ENCODE measurements around the gene PCDHGA1. TPM values are rescaled to one million over a fixed set of nuclear protein-coding genes. Genes with fewer than 3 reads are reported as not detected.

Gene PCDHGA1
- total RNA-seq, 1 experiment from 2014 or later = 0.63 TPM

DNA sequence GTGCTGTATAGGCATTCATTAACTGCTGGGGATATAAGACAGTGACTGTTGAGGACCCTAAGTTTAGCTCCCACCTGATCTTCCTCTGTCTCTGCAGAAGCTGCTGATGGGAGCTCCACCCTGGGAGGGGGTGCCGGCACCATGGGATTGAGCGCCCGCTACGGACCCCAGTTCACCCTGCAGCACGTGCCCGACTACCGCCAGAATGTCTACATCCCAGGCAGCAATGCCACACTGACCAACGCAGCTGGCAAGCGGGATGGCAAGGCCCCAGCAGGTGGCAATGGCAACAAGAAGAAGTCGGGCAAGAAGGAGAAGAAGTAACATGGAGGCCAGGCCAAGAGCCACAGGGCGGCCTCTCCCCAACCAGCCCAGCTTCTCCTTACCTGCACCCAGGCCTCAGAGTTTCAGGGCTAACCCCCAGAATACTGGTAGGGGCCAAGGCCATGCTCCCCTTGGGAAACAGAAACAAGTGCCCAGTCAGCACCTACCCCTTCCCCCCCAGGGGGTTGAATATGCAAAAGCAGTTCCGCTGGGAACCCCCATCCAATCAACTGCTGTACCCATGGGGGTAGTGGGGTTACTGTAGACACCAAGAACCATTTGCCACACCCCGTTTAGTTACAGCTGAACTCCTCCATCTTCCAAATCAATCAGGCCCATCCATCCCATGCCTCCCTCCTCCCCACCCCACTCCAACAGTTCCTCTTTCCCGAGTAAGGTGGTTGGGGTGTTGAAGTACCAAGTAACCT, 180.7 kb downstream of the PCDHGA1 start:
- peaks cover 3% of the 10 kb centered on the region; the same call in 1 of the 2 replicates for H3K27me3 Mint-ChIP-seq (ENCODE audit: low read depth)
- Histone ChIP-seq H3K27me3 (ENCODE audit: insufficient read depth, low read length) (no peaks in the 10 kb centered on the region), H2BK120ac (ENCODE audit: low read depth, low read length, poor library complexity, severe bottlenecking) (no peak overlapping the region), H3K9ac (ENCODE audit: extremely low read depth, insufficient read length, low read length) (no peak overlapping the region), H3K27ac (ENCODE audit: insufficient read length, low read depth, low read length) (no peak overlapping the region), H3K79me2 (ENCODE audit: insufficient read depth, low read length) (no peaks in the 10 kb centered on the region), H3K4me1 (ENCODE audit: insufficient read depth, low read length) (peaks cover 4% of the 10 kb centered on the region; the same call in 1 of the 2 replicates), H2AK5ac (ENCODE audit: insufficient read length, low read length) (no peak overlapping the region), H2BK15ac (ENCODE audit: low read depth, low read length) (no peak overlapping the region), H3K79me1 (ENCODE audit: insufficient read depth, low read depth, low read length, poor library complexity, severe bottlenecking) (no peaks in the 10 kb centered on the region), H3K9me3 (ENCODE audit: control insufficient read depth, low read depth, low read length) (no peaks in the 10 kb centered on the region), H2BK5ac (ENCODE audit: insufficient read length, low read length) (no peak overlapping the region), H3K4me2 (ENCODE audit: insufficient read depth, insufficient read length, low read length) (no peak overlapping the region), H3K23ac (ENCODE audit: insufficient read length, low read depth, low read length) (no peak overlapping the region), H3K4ac (ENCODE audit: low read depth, low read length) (no peak overlapping the region), H3T11ph (ENCODE audit: low read length) (no peak overlapping the region), H3K14ac (ENCODE audit: insufficient read depth, low read length) (no peak overlapping the region), H3K18ac (ENCODE audit: insufficient read length, low read depth, low read length) (no peak overlapping the region), H4K5ac (ENCODE audit: insufficient read length, low read depth, low read length) (no peak overlapping the region), H3K23me2 (ENCODE audit: insufficient read length, low read depth, low read length, poor library complexity, severe bottlenecking) (peaks cover 17% of the 10 kb centered on the region), H2BK20ac (ENCODE audit: low read depth, low read length, poor library complexity, severe bottlenecking) (no peak overlapping the region), H4K91ac (ENCODE audit: insufficient read length, low read depth, low read length) (no peak overlapping the region), H2BK12ac (ENCODE audit: insufficient read length, low read depth, low read length) (no peak overlapping the region), H3K56ac (ENCODE audit: insufficient read length, low read depth, low read length) (no peak overlapping the region), H2AFZ (ENCODE audit: low read length) (no peak overlapping the region), H4K20me1 (ENCODE audit: control insufficient read depth, insufficient read depth, insufficient read length) (no peaks in the 10 kb centered on the region), H4K8ac (replicated peaks; ENCODE audit: insufficient read length, low read depth, low read length) (no peak overlapping the region)
- H3K36me3 Mint-ChIP-seq (ENCODE audit: insufficient read depth in 1 of 3, low read depth in 3 of 3) = peaks cover 9 to 16% (median 13%) of the 10 kb centered on the region in 3 experiments
- H3K4me1 Mint-ChIP-seq = peaks cover 52 to 59% of the 10 kb centered on the region in 2 experiments
- H3K9me3 Mint-ChIP-seq = no peaks in the 10 kb centered on the region; a peak in 1 of 5 replicates
- H3K27ac Mint-ChIP-seq = no peak overlapping the region; a peak in 1 of 7 replicates
- no CpG with 5 or more reads among the region's 14 CpGs for WGBS (ENCODE audit: extremely low coverage, insufficient read length, low lambda C conversion rate)
- H3K4me3 Mint-ChIP-seq = no peak overlapping the region
- TF ChIP-seq, protein P1, sequence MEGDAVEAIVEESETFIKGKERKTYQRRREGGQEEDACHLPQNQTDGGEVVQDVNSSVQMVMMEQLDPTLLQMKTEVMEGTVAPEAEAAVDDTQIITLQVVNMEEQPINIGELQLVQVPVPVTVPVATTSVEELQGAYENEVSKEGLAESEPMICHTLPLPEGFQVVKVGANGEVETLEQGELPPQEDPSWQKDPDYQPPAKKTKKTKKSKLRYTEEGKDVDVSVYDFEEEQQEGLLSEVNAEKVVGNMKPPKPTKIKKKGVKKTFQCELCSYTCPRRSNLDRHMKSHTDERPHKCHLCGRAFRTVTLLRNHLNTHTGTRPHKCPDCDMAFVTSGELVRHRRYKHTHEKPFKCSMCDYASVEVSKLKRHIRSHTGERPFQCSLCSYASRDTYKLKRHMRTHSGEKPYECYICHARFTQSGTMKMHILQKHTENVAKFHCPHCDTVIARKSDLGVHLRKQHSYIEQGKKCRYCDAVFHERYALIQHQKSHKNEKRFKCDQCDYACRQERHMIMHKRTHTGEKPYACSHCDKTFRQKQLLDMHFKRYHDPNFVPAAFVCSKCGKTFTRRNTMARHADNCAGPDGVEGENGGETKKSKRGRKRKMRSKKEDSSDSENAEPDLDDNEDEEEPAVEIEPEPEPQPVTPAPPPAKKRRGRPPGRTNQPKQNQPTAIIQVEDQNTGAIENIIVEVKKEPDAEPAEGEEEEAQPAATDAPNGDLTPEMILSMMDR (conservative IDR thresholded peaks at IDR 0.05) = no peak
- no peak for DNase-seq
